Measurements from ENCODE around the gene FAHD2B. TPM values are rescaled to one million over a fixed set of nuclear protein-coding genes. Genes with fewer than 3 reads are reported as not detected.
"Not testable (repeated sequence)": the region's sequence is repeated elsewhere in the genome, so short reads cannot be mapped to it uniquely, and the experiment has no call there.

FAHD2B gene
- total and polyA plus RNA-seq, 2 experiments from 2014 or later, result 22.3 to 28.6 TPM

DNA sequence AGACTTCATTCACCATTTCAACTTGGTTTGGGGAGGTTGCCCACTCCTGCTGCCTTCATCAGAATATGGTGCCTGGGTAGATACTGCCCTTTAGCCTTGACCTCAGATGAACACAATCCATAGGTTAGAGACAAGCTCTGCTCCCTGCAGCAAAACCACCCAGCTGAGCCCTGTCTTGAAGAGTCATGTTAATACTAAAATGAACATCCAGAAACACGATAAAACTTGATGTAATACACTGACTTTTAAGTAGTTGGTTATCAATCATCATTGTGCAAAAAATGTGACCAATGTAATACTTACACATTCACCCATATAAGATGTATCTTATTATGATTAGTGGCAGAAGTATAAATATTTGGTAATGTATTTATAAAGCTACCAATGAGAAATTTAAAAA lies 32.7 kb downstream of the FAHD2B start:
- not testable (repeated sequence) for H3K36me3 Mint-ChIP-seq (ENCODE audit: low read depth); H3K27me3 ChIP-seq (ENCODE audit: insufficient read depth); H3K9me2 ChIP-seq (ENCODE audit: insufficient read depth); H3K36me3 ChIP-seq (ENCODE audit: insufficient read depth); H3K27ac Mint-ChIP-seq; H3K4me2 ChIP-seq; H3K4me1 ChIP-seq (ENCODE audit: insufficient read depth); H3F3A ChIP-seq (replicated peaks; ENCODE audit: low read depth); H3K79me2 ChIP-seq (replicated peaks; ENCODE audit: insufficient read depth); H2AFZ ChIP-seq; H3K4me3 ChIP-seq; ATAC-seq; H3K9me3 Mint-ChIP-seq; H3K27me3 Mint-ChIP-seq (ENCODE audit: insufficient read depth, low read depth, poor library complexity); H4K20me1 ChIP-seq (replicated peaks; ENCODE audit: insufficient read depth); DNase-seq (ENCODE audit: low spot score); H3K4me3 Mint-ChIP-seq; H3K27ac ChIP-seq (ENCODE audit: low read depth)
- H3K4me1 Mint-ChIP-seq, result peaks cover 19% of the 10 kb centered on the region; the same call in 2 of the 3 replicates
- TF ChIP-seq ZNF331 (CRISPR knock-in tag; IDR thresholded peaks at IDR 0.05; ENCODE audit: low read depth), result peak; percentile 51; the same call in 1 of the 2 replicates

DNA sequence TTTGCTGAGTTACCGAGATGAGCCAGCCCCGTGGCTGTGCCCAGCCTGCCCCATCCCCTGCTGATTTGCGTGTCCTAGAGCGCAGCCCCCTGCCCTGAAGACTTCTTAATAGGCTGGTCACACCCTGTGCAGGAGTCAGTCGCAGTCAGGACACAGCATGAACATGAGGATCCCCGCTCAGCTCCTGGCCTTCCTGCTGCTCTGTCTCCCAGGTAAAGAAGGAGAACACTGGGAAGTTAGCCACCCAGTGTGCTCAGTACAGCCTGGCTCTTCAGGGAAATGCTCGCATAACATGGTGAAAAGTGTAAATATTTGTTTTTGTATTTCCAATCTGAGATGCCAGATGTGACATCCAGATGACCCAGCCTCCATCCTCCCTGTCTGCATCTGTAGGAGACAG lies 34.9 kb downstream of the FAHD2B start:
- not testable (repeated sequence) for H3K27ac ChIP-seq (ENCODE audit: low read depth); H3K4me3 ChIP-seq; H3K4me1 ChIP-seq (ENCODE audit: insufficient read depth); H3K27ac Mint-ChIP-seq; H3K27me3 ChIP-seq (ENCODE audit: insufficient read depth); H3K9me3 Mint-ChIP-seq; H3K79me2 ChIP-seq (replicated peaks; ENCODE audit: insufficient read depth); H3F3A ChIP-seq (replicated peaks; ENCODE audit: low read depth); H2AFZ ChIP-seq; H3K4me3 Mint-ChIP-seq; H3K27me3 Mint-ChIP-seq (ENCODE audit: insufficient read depth, low read depth, poor library complexity); H3K4me2 ChIP-seq; H3K36me3 Mint-ChIP-seq (ENCODE audit: low read depth); H3K36me3 ChIP-seq (ENCODE audit: insufficient read depth); H4K20me1 ChIP-seq (replicated peaks; ENCODE audit: insufficient read depth); DNase-seq (ENCODE audit: low spot score); H3K9me2 ChIP-seq (ENCODE audit: insufficient read depth)
- peaks cover 11% of the 10 kb centered on the region; the same call in 2 of the 3 replicates for H3K4me1 Mint-ChIP-seq
- ATAC-seq, result peak; percentile 78

DNA sequence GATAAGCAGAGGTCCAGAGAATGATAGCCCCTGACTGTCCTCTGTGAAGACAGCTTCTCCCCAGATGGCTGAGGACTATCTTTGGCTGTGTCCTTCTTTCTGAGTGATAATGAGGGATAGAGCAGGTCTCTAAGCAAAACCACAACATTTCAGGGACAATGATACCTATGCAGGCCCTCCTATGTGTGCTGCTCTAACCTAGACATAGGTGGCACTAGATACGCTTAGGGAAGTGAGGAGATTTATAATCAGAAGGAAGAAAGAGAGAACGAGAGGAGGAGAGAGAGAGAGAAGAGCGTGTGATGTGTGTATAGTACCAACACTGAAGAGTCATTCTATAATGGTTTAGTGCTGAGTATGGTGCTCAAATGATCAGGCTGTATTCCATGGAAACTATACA lies 38.5 kb downstream of the FAHD2B start:
- not testable (repeated sequence) for H3K4me1 ChIP-seq (ENCODE audit: insufficient read depth); H3K27me3 Mint-ChIP-seq (ENCODE audit: insufficient read depth, low read depth, poor library complexity); H4K20me1 ChIP-seq (replicated peaks; ENCODE audit: insufficient read depth); H3K36me3 ChIP-seq (ENCODE audit: insufficient read depth); H3F3A ChIP-seq (replicated peaks; ENCODE audit: low read depth); H3K9me2 ChIP-seq (ENCODE audit: insufficient read depth); H3K4me3 Mint-ChIP-seq; H3K79me2 ChIP-seq (replicated peaks; ENCODE audit: insufficient read depth); H3K4me2 ChIP-seq; H3K27ac Mint-ChIP-seq; H3K27ac ChIP-seq (ENCODE audit: low read depth); DNase-seq (ENCODE audit: low spot score); H3K36me3 Mint-ChIP-seq (ENCODE audit: low read depth); ATAC-seq; H2AFZ ChIP-seq; H3K27me3 ChIP-seq (ENCODE audit: insufficient read depth); H3K9me3 Mint-ChIP-seq; H3K4me3 ChIP-seq
- peaks cover 11% of the 10 kb centered on the region; the same call in 2 of the 3 replicates for H3K4me1 Mint-ChIP-seq

DNA sequence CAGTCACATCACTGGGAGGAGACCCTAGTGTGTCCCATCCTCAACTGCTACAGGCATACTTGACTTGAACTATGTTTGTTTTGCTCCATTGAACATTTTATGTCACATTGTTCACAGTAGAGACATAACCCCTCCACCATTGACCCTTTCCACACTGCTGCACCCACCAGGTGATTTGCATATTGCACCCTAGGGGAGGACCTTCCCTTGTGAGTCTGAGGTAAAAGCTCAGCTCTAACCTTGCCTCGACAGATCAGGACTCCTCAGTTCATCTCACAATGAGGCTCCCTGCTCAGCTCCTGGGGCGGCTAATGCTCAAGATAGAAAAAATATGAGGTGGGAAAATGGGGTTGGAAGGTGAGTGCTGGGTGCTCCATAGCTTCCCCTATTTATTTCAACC lies 44.6 kb downstream of the FAHD2B start:
- H3K36me3 Mint-ChIP-seq (ENCODE audit: low read depth); H4K20me1 ChIP-seq (replicated peaks; ENCODE audit: insufficient read depth); DNase-seq (ENCODE audit: low spot score); H3K27me3 Mint-ChIP-seq (ENCODE audit: insufficient read depth, low read depth, poor library complexity); H3K9me2 ChIP-seq (ENCODE audit: insufficient read depth); H3K36me3 ChIP-seq (ENCODE audit: insufficient read depth); ATAC-seq; H3K27ac ChIP-seq (ENCODE audit: low read depth); H3K9me3 Mint-ChIP-seq; H3K4me1 ChIP-seq (ENCODE audit: insufficient read depth); H3K4me3 ChIP-seq; H3K79me2 ChIP-seq (replicated peaks; ENCODE audit: insufficient read depth); H3K4me1 Mint-ChIP-seq; H3K27ac Mint-ChIP-seq; H3K4me3 Mint-ChIP-seq; H3K4me2 ChIP-seq; H3F3A ChIP-seq (replicated peaks; ENCODE audit: low read depth); H2AFZ ChIP-seq; H3K27me3 ChIP-seq (ENCODE audit: insufficient read depth): not testable (repeated sequence)

DNA sequence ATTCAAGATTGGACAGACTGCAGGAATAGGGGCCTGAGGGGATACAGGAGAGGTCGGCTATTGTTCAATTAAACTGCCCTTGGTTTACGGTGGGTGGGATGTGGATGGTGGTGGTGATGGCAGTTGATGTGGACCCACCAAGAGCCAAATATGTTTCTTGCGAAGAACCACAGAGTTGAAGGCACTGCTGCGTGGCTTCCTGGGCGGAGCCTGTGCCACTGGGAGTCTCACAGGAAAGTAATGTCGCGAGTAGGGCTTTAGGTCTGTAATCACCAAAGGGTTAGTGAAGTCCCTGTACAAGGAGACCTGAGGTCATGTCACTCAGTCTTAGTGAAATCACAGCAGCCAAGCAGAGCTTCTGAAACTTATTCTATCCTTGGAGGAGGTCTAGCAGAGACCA lies 46.2 kb downstream of the FAHD2B start:
- not testable (repeated sequence) for H3K4me2 ChIP-seq; H3K4me1 Mint-ChIP-seq; H3K4me3 ChIP-seq; H3K36me3 Mint-ChIP-seq (ENCODE audit: low read depth); H3K4me1 ChIP-seq (ENCODE audit: insufficient read depth); H3K36me3 ChIP-seq (ENCODE audit: insufficient read depth); H3K27ac Mint-ChIP-seq; H3K9me2 ChIP-seq (ENCODE audit: insufficient read depth); DNase-seq (ENCODE audit: low spot score); H3K79me2 ChIP-seq (replicated peaks; ENCODE audit: insufficient read depth); H3K4me3 Mint-ChIP-seq; H3K27ac ChIP-seq (ENCODE audit: low read depth); H3K27me3 ChIP-seq (ENCODE audit: insufficient read depth); H3F3A ChIP-seq (replicated peaks; ENCODE audit: low read depth); H4K20me1 ChIP-seq (replicated peaks; ENCODE audit: insufficient read depth); H3K27me3 Mint-ChIP-seq (ENCODE audit: insufficient read depth, low read depth, poor library complexity); H3K9me3 Mint-ChIP-seq; H2AFZ ChIP-seq; ATAC-seq

DNA sequence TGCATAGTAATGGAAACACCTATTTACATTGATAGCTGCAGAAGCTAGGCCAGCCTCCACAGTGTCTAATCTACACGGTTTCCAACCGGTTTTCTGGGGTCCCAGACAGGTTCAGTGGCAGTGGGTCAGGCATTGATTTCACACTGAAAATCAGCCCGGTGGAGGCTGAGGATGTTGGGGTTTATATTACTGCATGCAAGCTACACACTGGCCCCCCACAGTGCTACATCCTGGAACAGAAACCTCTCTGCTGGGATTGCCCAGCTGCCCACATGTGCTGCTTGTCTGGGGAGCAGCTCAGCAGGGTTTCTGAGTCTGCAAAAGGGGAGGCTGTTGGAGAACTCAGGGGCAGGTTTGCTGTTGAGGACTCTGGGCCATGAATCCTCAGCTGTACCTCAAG lies 48.0 kb downstream of the FAHD2B start:
- not testable (repeated sequence) for H3K4me3 ChIP-seq; H3K27ac Mint-ChIP-seq; H3K4me1 Mint-ChIP-seq; H4K20me1 ChIP-seq (replicated peaks; ENCODE audit: insufficient read depth); H3K4me2 ChIP-seq; H2AFZ ChIP-seq; H3F3A ChIP-seq (replicated peaks; ENCODE audit: low read depth); H3K9me3 Mint-ChIP-seq; H3K36me3 ChIP-seq (ENCODE audit: insufficient read depth); H3K27me3 ChIP-seq (ENCODE audit: insufficient read depth); H3K4me3 Mint-ChIP-seq; DNase-seq (ENCODE audit: low spot score); H3K4me1 ChIP-seq (ENCODE audit: insufficient read depth); ATAC-seq; H3K27ac ChIP-seq (ENCODE audit: low read depth); H3K27me3 Mint-ChIP-seq (ENCODE audit: insufficient read depth, low read depth, poor library complexity); H3K36me3 Mint-ChIP-seq (ENCODE audit: low read depth); H3K79me2 ChIP-seq (replicated peaks; ENCODE audit: insufficient read depth); H3K9me2 ChIP-seq (ENCODE audit: insufficient read depth)

DNA sequence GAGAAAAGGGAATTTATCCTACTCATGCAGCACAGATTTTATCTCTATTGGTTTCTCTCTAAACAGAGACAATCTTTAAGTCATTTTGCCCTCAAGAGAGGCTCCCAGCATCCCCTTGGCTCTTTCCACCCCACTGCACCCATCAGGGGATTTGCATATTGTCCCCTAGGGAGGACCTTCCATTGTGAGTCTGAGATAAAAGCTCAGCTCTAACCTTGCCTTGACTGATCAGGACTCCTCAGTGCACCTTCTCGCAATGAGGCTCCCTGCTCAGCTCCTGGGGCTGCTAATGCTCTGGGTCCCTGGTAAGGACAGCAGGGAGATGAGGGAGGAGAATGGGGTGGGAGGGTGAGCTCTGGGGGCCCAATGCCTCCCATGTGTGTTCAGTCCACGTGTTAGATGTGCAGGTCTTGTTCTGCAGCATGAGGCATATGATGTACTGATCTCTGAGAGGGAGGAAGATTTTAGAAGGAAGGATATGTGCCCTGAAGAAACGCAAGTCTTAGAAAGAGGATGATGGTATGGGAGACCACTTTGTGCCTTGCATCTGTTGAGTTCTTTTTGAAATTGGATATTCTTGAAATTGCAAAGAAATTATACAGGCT lies 48.7 kb downstream of the FAHD2B start:
- not testable (repeated sequence) for H3K27ac Mint-ChIP-seq; H3K4me2 ChIP-seq; H3K79me2 ChIP-seq (replicated peaks; ENCODE audit: insufficient read depth); DNase-seq (ENCODE audit: low spot score); H3K27me3 ChIP-seq (ENCODE audit: insufficient read depth); H3K36me3 Mint-ChIP-seq (ENCODE audit: low read depth); ATAC-seq; H3K9me2 ChIP-seq (ENCODE audit: insufficient read depth); H3K4me1 Mint-ChIP-seq; H3K4me1 ChIP-seq (ENCODE audit: insufficient read depth); H4K20me1 ChIP-seq (replicated peaks; ENCODE audit: insufficient read depth); H3K4me3 Mint-ChIP-seq; H3K27ac ChIP-seq (ENCODE audit: low read depth); H3F3A ChIP-seq (replicated peaks; ENCODE audit: low read depth); H3K27me3 Mint-ChIP-seq (ENCODE audit: insufficient read depth, low read depth, poor library complexity); H3K9me3 Mint-ChIP-seq; H2AFZ ChIP-seq; H3K36me3 ChIP-seq (ENCODE audit: insufficient read depth); H3K4me3 ChIP-seq

Data from GM23338 (cell line).